Activated CD8-positive, alpha-beta memory T cell treated with anti-CD3 and anti-CD28 coated beads for 24 hours (primary cell): Measurements from ENCODE around the gene KRTAP5-9.
"Not testable (repeated sequence)": the region's sequence is repeated elsewhere in the genome, so short reads cannot be mapped to it uniquely, and the experiment has no call there.

ENCODE experiments used
- DNase-seq: peaks from one replicate; pipeline ENCODE4 v3.0.0-alpha.2; 2020

The KRTAP5-9 gene

DNA sequence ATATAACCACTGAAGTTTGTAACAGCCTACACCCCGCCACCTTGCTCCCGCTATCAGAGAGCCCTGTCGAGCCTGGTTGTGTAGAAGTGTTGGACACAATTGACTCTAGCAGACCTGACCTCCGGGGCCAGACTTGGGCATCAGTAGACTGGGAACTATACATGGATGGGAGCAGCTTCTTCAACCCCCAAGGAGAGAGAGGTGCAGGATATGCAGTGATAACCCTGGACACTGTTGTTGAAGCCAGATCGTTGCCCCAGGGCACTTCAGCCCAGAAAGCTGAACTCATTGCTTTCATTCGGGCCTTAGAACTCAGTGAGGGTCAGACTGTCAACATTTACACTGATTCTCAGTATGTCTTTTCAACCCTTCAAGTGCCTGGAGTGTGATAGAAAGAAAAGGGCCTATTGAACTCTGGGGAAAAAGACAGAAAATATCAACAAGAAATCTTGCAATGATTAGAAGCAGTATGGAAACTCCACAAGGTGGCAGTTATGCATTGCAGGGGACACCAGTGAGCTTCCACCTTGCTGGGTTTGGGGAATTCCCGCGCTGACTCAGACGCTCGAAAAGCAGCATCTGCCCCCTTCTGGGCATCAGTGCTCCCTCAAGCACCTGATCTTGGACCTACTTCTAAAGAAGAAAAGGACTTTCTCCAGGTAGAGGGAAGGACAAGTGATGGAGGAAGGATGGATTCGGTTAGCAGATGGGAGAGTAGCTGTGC is 40.8 kb downstream of the KRTAP5-9 start:
- DNase-seq = peak; percentile 64

DNA sequence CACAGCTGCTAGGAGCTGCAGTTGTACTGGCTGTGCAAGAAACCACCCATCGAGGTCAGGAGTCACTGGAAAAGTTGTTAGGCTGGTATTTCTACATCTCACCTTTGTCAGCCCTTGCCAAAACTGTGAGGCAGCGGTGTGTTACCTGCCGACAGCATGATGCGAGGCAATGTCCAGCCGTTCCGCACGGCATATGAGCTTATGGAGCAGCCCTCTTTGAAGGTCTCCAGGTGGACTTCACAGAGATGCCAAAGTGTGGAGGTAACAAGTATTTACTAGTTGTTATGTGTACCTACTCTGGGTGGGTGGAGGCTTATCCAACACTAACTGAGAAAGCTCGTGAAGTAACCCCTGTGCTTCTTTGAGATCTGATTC is 41.3 kb downstream of the KRTAP5-9 start:
- DNase-seq = not testable (repeated sequence)
